T-helper 9 cell (primary cell): Measurements from ENCODE around the gene HIP1R.
"Not testable (repeated sequence)": the region's sequence is repeated elsewhere in the genome, so short reads cannot be mapped to it uniquely, and the experiment has no call there.

ENCODE experiments used
- DNase-seq: peaks from one replicate; pipeline ENCODE4 v3.0.0-alpha.2; 2020
- total RNA-seq, 2 donors: gene quantifications; one replicate each; lab custom pipeline; 2026; lab: John Stamatoyannopoulos, UW

The HIP1R gene, protein sequence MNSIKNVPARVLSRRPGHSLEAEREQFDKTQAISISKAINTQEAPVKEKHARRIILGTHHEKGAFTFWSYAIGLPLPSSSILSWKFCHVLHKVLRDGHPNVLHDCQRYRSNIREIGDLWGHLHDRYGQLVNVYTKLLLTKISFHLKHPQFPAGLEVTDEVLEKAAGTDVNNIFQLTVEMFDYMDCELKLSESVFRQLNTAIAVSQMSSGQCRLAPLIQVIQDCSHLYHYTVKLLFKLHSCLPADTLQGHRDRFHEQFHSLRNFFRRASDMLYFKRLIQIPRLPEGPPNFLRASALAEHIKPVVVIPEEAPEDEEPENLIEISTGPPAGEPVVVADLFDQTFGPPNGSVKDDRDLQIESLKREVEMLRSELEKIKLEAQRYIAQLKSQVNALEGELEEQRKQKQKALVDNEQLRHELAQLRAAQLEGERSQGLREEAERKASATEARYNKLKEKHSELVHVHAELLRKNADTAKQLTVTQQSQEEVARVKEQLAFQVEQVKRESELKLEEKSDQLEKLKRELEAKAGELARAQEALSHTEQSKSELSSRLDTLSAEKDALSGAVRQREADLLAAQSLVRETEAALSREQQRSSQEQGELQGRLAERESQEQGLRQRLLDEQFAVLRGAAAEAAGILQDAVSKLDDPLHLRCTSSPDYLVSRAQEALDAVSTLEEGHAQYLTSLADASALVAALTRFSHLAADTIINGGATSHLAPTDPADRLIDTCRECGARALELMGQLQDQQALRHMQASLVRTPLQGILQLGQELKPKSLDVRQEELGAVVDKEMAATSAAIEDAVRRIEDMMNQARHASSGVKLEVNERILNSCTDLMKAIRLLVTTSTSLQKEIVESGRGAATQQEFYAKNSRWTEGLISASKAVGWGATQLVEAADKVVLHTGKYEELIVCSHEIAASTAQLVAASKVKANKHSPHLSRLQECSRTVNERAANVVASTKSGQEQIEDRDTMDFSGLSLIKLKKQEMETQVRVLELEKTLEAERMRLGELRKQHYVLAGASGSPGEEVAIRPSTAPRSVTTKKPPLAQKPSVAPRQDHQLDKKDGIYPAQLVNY
- total RNA-seq: 143 to 147 reads per million in 2 donors

DNA sequence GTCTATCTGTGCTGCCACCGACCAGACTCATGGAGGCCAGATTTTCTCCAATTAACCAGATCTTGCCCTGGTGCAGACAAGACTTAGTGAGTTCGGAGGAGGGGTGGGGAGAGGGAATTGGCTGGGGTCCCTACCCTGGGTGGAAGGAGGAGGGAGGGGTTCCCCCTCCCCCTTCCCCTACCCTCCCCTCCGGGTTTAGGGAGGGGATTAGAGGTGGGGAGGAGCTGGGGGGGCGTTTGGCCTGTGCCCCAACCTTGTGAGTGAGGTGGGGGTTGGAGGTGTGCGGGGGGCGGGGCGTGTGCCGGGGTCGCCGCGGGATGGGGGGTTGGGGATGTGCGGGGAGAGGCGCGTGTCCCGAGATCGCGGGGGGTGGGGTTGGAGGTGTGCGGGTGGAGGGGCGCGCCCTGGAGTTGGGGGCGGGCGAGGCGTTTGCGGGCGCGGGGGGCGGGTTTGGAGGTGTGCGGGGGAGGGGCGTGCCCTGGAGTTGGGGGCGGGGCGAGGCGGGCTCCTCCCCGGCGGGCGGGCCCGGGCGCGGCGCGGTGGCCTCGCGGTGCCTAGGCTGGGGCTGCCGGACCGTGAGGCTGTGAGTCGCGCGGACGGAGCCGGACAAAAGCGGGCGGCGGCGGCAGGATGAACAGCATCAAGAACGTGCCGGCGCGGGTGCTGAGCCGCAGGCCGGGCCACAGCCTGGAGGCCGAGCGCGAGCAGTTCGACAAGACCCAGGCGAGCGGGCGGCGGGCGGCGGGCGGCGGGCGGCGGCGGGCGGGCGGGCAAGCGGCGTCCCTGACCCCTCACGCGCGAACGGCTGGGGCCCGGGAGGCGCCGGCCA, at the start of gene HIP1R:
TSS of gene HIP1R (plus strand) at position 537 of the 829 bp plus-strand sequence. CDS start at position 631, 94 bp downstream.
- DNase-seq: peak; percentile 63

DNA sequence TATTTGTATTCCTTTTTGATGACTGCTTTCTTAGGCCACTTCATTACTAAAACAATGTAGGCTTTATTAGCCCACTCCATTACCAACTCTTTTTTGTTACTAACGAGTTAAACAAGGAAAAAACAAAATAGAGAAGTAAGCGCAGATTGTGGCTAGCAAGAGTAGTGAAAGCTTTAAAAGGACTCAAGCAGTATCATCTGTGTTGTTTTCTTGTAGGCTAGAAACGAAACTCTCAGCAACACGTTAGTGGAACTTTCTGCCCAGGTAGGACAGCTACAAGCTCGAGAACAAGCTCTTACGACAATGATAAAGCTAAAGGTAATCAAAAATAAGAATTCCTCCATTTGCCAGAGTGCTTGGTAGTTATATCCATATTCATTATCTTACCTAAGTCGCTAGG, 49.8 kb upstream of the HIP1R start:
- DNase-seq: no peak

DNA sequence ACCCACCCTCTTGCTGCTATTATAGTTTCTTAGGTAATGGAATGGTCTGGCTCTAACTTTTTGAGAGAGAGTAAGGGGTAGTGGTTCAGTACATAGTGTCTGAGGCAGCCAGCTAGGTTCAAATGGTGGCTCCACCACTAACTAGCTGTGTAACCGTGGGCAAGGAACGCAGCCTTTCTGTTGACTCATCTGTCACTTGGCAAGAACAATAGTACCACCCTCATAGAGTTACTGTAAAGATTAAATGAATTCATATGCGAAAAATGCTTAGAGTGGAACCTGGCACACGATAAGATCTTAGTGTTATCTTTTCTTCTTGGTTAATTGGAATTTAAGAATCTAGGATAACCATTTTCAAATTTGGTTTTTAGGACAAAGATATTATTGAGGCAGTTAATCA, 46.9 kb upstream of the HIP1R start:
- no peak for DNase-seq

DNA sequence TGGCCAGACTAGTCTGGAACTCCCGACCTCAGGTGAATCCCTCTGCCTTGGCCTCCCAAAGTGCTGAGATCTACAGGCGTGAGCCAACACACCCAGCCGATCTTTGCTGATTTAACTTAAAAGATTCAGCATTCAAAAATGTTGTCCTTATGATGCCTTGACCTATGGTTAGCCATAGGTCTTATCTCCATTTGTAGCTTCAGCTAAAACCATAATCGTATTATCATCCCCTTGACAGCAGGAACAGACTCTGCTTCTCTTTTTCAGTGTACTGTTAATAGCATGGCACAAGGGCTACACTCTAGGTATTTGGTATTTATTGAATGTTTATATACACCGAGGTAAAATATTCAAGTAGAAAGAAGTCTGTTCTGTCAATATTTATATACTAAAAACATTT, 45.6 kb upstream of the HIP1R start:
- no peak for DNase-seq

DNA sequence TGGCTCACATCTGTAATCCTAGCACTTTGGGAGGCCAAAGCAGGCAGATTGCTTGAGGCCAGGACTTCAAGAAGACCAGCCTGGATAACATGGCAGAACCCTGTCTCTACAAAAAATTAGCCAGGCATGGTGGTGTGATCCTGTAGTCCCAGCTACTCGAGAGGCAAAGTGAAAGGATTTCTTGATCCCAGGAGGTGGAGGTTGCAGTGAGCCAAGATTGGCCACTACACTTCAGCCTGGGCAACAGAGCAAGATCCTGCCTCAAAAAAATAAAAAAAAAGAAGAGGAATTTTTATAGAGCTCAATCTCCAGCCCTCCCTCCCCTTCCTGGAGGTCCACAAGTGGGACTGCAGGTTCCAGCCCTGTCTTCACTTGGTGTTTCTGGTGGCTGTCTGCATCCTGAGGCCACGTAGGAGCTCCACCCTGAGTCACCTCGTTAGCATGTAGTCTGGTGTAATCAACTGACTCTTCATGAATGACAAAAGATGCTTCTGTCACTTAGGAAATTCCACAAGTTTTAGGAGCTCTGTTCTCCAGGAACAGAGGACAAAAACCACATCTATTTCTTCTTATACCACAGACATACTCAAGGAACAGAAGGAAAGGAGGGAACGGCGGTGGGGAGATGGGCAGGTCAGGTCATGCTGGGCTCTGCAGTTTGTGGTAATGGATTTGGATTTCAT, 44.7 kb upstream of the HIP1R start:
- no peak for DNase-seq

DNA sequence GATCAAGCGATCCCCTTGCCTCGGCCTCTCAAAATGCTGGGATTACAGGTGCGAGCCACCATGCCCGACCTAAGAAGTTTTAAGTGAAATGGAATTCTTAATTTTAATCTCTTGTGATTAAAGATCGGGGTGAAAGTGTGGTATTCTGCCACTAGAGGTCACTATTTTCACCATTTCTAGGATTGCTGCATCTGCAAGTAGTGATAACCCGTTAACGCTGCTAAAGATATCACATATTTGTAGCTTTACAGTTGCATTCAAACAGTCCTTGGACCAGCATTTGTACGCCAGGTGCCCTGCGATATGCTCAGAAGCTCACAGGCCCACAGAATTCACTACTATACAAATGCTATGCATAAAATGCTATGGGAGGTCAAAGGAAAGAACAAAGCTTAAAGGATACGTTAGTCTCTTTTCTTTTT, 41.6 kb upstream of the HIP1R start:
- no peak for DNase-seq

DNA sequence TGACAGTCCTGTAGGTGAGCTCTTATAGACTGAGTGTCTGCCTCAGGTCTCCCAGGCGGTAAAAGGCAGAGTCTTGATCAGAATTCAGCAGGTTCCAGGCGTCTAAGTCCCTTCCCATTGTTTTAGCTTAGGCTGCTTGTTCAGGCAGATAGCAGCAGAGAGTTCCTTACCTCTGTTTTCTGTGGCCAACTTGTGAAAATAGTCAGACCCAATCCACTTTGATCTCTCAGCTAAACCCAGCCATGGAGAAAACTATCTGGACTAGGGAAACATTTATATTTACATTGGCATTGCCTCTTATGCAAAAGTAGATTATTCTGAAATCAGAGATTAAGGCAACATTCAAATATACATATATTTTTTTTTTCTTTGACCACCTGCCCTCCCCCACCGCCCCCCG, 39.5 kb upstream of the HIP1R start:
- DNase-seq: no peak

DNA sequence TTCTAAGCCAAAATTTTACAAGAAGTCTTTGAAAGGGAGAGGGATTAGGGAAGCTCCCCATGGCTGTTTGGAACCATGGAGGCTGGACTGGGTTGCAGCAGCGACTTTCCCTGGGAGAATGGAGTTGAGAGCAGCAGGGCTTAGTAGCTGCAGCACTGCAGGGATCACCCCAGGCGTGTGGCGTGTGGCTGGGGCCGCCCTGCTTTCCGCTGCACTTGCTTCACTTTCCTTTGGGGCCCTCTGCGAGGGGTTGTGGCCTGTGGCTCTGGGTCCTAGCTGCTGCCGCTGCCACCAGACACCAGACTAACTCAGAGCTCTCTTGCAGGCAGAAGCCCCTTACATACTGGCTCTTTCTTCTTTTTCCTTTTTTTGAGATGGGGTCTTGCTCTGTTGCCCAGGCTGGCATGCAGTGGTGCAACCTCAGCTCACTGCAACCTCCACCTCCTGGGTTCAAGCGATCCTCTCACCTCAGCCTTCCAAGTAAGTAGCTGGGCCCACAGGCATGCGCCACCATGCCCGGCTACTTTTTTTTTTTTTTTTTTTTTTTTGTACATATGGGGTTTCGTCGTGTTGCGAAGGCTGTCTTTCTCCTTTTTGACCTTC, 35.5 kb upstream of the HIP1R start:
- DNase-seq: no peak

DNA sequence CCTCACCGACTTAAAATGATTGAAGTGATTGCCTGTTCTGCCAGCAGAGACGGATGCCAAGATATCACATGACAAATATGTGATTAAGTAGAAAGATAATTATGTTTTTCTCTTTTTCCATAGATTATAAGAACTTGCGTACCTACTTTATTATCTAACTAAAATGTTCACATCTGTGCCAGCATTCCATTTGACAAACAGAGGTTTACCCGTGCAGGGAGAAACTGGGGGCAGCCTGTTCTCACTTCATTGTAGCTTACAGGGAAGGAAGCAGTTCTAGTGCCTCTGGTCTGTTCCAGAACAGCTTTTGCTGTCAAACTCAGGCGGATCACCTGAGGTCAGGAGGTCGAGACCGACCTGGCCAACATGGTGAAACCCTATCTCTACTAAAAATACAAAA, 31.3 kb upstream of the HIP1R start:
- no peak for DNase-seq

DNA sequence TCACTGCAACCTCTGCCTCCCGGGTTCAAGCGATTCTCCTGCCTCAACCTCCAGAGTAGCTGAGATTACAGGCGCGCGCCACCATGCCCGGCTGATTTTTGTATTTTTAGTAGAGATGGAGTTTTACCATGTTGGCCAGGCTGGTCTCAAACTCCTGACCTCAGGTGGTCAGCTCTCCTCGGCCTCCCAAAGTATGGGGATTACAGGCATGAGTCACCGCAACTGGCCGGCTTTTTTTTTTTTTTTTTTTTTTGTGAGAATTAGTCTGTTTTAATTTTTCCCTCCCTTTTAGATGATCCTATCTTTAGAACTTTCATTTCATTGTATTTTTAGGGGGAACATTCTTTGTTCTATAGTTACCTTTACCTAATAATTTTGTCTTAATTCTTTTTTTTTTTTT, 30.3 kb upstream of the HIP1R start:
- not testable (repeated sequence) for DNase-seq

DNA sequence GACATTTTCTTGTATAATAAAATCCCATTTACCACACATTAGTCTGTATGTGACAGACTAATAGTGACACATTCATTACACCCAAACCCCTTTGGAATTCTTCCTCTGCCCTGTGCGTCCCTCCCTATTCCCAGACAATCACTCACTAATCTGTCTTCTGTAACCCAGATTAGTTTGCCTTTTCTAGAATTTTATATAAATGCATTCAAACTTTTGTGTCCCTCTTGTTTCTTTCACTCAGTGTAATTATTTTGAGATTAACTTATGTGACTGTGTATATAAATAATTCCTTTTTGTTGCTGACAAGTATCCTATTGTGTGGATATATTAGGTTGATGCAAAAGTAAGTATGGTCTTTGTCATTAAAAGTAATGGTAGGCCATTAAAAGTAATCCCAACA, 27.6 kb upstream of the HIP1R start:
- no peak for DNase-seq

DNA sequence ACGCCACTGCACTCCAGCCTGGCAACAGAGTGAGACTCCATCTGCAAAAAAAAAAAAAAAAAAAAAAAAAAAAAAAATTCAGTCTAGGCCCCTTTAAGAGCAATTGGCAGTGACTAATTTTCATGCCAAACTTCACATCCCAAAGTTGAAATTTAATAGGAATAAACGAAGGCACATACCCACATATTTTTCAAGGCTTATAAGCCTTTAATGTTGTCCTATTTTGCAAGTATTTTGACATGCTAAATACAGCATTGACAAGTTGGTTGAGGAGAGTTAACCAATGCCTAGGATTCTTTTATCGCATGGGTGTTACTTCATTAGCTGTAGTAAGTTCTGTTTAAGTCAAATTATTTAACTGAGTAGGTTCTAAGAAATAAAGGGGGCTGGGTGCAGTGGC, 23.5 kb upstream of the HIP1R start:
- no peak for DNase-seq

DNA sequence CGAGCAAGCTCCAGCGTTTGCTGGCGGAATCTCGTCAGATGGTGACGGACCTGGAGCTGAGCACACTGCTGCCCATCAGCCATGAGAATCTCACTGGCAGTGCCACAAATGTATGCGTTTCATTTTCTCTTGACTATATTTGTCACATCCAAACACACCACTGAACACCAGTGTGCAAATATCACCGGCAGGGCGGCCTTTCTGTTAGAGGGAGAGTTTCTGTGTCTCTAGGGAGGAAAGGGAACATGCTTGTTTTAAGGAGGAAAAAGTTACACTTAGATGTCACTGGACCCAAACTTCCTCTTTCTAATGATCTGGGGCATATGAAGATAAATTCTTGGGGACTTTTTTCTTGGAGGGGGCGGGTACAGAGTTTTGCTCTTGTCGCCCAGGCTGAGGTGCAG, 21.9 kb upstream of the HIP1R start:
- DNase-seq: no peak

DNA sequence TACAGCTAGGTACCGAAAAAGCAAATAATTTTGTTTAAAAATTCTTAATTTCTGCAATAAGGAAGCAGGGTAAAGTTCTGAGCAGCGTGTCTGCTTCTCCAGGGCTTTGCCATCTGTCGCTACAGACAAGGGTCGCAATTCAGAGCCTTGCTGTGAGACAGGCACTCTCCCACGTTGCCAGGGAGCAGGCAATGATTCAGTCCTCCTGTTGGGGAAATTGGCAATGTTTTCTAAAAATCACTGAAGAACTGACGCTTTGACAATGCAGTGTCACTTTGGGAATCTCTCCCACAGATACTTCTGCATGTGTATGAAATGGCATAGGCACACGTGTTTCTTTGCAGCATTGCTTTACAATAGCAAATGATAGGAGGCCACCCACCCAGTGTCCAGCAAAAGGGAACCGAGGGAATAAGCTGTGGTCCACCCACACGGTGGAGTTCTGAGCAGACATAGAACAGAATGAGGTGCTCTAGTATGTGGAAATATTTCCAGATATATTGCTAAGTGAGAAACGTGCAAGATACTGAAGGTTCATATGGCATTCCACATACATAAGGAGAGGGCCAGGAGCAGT, 16.0 kb upstream of the HIP1R start:
- no peak for DNase-seq

DNA sequence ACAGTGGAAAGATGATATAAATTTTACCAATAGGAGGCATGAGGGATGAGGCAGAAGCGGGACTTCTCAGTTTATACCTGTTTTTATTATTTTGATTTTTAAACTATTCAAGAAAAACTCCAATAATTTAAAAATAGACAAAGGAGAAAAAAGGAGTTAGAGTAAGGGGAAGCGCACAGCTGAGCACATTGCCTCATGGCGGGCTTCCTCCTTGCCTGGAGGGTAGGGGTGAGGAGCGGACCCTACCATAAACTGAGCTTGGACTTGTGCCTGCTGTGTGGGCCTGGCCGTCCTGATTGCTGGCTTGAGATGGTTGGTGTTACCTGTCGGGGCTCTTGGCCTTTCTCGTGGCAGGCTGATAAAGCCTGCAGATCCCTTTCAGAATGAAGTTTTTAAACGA, 15.1 kb upstream of the HIP1R start:
- no peak for DNase-seq

DNA sequence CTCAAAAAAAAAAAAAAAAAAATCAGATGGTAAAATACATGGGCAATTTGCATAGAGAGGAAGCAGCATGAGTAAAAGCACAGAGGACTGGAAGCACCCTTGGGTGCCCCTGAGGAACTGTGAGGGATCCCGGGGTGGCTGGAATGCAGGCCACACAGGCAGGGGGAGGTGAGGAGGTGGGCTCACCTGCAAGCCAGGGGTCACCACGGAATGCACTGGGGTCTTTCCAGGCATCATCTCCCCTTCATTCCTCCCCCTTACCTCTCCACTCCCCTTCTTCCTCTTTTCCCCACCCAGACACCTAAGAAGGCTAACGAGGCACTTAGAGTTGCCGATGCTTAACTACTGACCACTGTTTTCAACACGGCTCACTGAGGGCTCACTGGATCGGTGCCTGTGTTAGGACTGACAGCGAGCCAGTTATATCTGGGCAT, 14.4 kb upstream of the HIP1R start:
- DNase-seq: no peak

DNA sequence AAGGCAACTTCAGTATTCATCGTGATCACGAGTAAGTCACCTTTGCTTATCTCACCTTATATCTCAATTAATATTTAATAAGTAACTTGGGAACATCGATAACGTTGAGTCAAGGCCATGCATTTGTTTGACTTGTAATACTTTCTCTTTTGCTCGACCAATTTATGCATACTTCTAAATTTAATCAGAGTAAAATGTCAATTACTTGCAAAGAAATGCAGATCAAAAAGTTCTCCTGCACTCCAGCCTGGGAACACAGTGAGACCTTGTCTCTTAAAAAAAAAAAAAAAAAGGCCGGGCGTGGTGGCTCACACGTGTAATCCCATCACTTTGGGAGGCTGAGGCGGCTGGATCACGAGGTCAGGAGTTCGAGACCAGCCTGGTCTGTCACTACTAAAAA, 11.8 kb upstream of the HIP1R start:
- no peak for DNase-seq

DNA sequence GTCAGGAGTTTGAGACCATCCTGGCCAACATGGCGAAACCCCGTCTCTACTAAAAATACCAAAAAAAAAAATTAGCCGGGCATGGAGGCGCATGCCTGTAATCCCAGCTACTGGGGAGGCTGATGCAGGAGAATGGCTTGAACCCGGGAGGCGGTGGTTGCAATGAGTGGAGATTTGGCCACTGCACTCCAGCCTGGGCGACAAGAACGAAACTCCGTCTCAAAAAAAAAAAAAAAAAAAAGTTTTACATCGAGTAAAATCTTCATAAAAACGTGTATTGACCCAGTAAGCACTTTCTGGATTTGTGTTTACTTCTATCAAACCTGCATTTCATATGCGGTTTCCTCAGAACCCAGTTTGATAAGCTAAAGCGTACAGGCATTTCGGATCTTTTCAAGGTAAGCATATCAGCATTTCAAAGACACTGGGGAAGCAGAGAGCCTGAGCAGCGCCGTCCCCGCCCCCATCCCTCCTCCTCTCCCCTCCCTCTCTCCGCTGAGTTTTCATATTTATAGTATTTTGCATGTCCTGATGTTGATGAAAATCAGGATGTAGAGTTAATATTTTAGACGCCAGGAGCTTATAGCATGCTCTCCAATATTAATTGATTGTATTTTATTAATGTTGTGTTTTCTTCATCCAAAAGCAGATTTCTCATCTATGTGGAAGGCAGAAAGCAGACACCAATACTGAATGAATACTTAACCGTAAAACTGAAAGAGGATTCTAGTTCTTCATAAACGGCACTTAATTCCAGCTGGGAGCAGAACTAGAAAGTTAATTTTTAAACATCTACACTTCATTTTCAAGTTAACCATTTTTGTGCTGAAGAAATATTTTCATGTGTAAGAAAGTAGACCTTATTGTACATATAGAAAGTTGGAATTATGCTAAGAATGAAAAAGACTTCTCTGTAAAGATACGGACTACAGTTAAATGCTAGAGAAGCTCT, 9.2 kb upstream of the HIP1R start:
- DNase-seq: no peak

DNA sequence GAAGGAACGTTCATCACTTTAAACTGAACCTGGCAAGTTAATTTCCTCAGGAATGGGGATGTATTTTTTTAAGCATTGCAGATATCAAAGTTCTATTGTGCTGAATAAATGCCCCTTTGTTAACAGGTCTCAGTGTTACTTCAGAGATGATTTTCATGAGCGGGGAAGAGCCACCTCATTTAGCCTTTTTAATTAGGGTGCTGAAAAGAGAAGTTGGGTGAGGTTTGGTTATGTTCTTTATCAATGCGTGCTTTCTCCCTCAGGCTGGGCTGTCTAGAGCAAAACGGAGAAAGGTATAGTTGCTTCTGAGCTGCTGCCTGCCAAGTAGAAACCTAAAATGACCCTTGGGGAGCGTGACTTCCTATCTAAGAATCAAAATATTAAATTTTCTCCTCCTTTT, 8.0 kb upstream of the HIP1R start:
- DNase-seq: no peak
